ENCODE results near the gene CHCHD10.

- no peak for TF ChIP-seq CTCF (IDR thresholded peaks at IDR 0.05)
- TF ChIP-seq POLR2A (IDR thresholded peaks at IDR 0.05) = no peak
These were observed 7.7 kb downstream of the CHCHD10 start for GRCh38 chr22:23760056-23760455.

Data from right lobe of liver (tissue), 4 donors.